ENCODE results near the gene KRTAP12-1.

KRTAP12-1 gene

DNA sequence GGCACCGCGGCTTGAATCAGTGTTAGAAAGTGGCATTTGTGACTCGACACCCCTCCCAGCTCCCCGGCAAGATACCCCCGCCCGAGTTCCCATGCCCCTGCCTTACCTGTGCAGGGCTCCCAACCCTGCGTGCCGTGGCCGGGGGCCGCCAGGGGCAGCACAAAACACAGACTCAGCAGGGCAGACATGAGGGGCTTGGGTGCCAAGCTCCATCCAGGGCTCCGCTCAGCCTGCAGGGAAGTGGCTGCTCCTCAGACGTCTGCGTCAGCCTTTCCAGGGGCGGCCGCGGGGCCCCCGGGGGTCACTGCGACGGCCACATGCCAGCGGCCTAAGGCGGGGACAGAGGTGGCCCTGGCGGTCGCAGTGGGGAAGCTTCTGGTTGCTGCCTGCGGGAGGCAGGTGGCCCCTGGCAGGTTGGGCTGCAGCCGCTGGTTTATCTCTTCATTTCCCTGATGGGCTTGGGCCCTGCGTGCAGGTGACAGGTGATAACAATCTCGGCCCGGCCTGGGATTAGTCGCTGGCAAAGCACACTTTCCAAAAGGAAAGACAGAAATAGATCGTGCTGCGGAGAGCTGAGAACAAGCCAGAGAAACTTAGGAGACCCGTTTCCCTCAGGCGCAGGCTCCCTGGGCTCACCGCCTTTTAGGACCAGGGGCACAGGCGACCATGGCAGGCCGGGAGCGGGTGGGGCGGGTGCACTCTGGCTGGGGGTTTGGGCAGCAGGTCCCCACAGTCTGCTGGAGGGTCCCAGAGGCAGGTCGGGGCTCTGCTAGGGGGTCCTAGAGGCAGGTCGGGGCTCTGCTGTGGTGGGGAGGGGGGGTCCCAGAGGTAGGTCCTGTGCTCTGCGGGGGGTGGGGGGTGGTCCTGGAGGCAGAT lies 29.6 kb upstream of the KRTAP12-1 start, which contains the start of gene TSPEAR:
TSS of gene TSPEAR (minus strand) at position 246 of the 876 bp plus-strand sequence. CDS start at position 188, 58 bp downstream.
- DNase-seq (ENCODE audit: low read depth in 2 of 2) = no peak

DNA sequence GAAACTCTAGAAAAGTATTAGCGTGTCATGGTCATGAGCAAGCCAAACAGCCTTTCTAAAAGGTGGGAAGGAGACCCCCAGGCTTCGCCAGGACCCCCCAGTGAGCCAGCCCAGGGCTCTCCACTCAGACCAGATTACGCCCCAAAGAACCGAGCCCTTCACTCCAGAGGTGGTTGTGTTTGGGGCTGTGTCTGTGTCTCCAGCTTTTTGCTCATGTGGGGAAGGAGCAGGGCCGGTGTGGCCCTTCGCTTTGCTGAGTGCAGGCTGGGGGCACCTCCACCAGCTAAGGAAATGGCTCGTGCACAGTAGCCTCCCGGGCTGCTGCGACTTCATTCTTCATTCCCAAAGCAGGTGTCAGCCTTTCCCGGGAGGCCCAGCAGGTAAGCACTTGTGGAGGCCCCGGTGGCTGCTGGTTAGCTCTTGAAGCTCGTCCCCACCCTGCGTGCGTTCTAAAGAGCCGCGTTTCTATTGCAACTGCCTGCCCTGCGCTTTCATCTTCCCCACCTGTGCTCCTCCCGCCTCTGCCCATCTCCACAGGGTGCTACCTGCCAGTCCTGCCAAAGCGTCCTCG lies 28.9 kb upstream of the KRTAP12-1 start:
- no peak for DNase-seq (ENCODE audit: low read depth in 2 of 2)

DNA sequence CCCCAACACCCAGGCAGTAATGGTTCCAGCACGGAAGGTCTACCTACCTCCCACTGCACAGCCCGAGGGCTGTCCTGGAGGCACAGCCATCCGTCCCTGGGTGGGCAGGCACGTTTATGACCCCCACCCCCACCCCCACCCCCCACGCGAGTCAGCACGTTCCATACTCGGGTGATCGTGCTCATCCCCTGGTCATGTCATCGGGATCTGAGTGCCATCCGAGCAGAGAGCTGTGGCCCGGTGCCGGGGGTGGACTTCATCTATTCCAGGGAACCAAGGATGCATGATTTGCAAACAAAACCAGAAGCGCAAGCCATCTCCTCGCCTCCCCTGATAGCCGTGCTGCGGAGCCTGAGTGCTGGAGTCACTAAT lies 28.3 kb upstream of the KRTAP12-1 start:
- DNase-seq (ENCODE audit: low read depth in 2 of 2) = no peak

DNA sequence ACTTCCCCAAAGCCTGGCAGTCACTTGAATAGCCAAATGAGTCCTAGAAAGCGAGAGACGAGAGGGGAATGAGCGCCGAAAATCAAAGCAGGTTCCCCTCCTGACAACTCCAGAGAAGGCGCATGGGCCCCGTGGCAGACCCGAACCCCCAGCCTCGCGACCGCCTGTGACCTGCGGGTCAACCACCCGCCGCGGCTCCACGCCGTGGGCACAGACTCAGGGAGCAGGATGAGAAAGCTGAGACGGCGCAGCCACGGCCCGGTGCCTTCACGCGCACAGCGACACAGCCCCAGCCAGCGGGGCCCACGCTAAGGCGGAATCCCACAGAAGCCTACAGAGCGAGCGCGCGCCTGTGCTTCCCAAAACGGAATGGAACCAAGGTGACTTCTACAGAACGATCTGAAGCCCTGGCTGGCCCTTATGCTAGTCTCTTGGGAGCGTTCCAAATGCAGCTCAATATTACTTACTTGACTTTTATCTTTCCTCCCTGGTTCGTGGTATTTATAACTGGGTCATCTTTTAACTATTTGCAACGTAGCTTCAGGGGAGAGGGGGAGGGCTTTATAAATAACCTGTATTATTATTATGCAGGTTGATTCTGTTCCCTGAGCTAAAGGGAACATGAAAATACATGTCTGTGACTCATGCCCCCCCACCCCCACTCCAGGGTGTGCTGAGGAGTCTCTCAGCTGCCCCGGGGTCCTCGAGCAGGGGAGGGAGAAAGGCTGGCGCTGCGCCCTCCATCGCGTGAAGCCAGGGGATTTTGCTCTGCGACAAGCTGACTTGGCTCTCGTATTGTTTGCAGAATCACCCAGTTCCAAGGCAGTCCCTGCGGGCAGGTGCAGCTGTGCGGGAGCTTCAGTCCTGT lies 27.7 kb upstream of the KRTAP12-1 start:
- DNase-seq (ENCODE audit: low read depth in 2 of 2) = no peak

DNA sequence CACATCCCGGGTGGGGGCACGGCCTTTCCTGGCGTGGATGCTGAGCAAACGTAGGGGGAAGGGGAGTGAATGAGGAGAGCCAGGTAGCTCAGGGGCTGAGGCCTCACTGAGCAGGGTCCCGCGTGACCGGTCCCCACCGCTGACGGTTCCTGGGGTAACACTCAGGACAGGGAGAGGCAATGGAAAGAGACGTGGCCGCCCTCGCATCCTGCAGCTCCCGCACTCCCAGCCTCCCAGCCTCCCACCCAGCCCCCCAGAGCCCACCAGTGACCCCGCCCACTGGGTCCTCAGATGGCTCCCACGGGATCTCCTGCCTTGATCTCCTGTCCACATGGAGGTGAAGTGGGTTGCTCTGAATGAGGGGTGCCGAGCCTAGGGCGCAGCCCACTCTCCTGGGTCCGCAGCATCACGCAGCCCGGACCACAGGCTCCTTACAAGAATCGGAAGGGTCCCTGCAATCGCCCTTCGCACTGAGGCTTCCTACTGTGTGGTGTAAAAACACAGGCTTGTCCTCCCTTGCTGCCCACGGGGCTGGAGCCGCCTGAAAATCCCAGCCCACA lies 27.0 kb upstream of the KRTAP12-1 start:
- DNase-seq (ENCODE audit: low read depth in 2 of 2) = no peak

DNA sequence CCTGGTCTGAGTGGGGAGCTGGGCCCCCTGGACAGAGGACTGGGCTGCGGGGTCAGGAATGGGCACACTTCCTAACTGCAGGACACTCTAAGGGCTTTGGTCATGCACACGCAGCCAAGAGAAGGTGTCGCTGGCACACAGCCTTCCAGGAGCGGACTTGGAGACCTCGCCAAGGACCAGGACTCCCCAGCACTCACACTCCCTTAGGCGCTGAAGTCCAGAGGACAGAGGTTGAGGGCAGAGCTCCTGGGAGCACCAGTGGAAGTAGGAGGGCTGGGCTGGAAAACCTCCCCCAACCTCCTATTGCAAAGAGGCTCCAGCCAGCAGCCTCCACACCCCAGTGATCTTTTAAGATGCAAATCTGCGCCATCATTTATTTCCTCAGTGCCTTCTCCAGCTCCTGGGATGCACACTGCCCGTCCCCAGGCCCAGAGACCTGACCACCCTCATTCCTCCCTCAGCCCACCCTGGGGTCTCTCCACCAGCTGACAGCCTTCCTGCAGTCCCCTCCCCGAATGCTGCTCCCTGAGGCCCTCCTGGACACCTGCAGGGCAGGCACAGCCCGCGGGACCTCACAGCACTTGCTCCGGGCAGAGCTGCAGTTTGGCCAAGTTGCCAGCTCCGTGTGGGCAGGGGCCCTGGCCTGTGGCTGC lies 26.4 kb upstream of the KRTAP12-1 start:
- DNase-seq (ENCODE audit: low read depth in 2 of 2) = no peak

DNA sequence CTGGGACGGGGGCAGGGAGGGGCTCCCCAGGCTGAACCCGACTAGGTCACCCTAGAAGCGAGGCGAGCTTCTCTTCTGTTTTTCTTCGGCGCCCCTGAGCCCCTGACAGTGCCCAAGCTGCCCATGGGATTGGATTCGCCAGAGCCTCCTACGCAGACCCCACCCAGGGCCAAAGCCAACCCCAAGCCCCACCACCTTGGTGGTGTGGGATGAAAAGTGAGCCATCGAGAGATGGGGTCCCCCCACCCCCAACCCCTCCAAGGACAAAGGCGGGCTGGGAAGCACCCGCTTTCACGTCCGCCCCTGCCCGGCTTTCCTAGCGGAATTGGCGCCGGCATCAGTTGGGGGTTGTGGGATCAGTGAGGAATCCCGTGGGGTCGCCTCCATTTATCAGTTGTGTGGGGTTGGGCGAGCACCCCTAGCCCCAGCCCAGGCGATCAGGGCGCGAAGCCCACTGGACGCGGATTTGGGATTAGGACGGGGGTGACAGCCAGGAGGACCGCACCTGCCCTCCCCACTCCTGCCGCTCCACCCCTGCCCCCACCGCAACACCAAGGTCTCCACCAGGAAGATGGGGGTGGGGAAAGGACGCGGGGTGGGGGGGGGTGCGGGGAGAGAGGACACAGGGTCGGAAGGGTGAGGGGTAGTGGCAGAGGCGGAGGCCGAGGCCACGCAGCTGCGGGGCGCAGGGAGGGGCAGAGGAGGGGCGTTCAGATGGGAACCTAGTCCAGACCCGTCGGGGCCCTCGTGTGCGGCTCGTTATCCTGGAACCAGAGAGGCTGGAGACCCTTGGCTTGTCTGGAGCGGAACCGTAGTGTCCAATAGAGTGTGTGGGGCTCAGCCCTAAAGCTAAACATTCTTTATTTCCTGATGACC lies 25.0 kb upstream of the KRTAP12-1 start:
- no peak for DNase-seq (ENCODE audit: low read depth in 2 of 2)

DNA sequence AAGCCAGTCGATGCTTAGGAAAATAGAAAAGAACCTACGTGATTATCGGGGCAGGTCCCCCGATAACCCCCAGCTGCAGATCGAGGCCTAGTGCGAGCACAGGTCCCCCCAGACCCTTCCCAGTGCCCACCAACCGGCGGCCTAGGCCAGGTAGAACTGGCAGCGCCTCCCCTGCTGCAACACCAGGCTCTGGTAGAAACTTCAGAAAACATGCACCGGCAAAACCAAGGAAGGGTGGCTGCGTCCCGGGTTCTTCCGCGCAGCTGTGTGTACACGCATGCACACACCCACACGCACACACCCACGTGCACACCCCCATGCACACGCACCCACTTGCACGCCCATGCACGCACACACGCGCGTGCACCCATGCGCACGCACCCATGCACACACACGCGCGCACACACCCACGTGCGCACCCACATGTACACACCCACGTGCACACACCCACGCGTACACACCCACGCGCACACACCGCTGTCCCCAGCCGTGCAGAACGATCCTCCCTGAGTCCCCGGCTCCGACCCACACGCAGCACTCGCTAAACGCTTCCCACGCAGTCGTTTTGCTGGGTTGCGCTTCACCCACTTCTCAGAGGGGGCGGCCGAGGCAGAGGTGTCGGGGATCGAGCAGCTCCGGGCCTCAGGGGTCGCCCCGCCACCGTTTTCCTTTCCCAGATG lies 24.2 kb upstream of the KRTAP12-1 start:
- DNase-seq (ENCODE audit: low read depth in 2 of 2) = no peak

DNA sequence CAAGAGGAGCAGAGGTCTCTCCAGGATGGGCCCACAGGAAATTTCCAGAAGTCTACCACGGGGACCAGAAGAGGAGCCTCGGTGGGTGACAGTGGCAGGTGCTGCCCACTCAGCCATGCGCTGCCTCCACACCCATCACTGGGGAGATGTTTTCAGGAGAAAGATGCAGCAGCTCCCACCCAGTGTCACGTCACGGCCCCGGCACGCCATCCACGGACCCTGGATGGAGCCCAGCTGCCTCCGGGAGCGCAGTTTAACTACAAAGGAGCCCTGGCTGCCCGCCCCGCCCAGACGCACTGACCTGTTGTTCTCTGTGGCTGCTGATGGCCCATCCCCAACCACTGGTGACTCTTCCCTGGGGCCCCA lies 22.7 kb upstream of the KRTAP12-1 start:
- no peak for DNase-seq (ENCODE audit: low read depth in 2 of 2)

DNA sequence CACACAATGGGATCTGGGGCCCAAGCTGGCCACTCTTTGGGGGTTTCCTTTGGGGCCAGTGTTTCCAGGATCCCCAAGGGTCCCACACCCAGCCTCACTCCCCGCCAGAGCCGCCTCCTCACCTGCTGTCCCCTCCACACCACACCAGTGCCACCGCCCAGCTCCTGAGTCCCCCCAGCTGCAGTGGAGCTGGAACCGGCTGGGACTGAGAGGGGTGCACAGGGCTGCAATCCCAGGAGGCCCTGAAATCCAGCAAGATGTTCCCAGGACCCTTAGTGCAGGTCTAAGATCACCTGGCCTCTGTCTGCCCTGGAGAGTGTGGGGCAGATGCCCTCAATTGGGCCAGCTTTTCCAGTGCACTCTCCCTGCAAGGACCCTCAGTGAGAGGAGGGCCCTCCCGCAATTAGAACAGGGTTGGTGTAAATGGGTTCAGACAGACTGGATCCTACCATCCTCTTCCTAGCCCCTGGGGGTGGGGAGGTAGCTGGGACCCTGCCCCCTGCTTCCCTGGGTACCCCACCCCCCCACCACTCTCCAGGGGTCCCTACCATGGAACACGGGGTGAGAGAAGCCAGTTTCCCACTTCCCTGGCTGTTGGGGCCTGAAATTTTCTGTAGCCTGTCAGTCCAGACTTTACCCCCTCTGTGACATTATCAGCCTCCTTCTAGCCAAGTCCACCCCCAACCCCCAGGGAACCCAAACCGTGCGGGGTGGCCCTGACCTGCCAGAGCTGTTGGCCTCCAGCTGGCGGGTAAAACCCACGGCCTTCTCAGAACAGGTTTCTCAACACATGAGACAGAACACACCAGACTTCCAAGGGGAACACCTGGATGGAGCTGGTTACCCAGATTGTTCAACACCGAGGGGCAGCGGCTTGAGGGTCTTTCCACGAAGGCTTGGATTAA lies 22.0 kb upstream of the KRTAP12-1 start:
- DNase-seq (ENCODE audit: low read depth in 2 of 2) = no peak

DNA sequence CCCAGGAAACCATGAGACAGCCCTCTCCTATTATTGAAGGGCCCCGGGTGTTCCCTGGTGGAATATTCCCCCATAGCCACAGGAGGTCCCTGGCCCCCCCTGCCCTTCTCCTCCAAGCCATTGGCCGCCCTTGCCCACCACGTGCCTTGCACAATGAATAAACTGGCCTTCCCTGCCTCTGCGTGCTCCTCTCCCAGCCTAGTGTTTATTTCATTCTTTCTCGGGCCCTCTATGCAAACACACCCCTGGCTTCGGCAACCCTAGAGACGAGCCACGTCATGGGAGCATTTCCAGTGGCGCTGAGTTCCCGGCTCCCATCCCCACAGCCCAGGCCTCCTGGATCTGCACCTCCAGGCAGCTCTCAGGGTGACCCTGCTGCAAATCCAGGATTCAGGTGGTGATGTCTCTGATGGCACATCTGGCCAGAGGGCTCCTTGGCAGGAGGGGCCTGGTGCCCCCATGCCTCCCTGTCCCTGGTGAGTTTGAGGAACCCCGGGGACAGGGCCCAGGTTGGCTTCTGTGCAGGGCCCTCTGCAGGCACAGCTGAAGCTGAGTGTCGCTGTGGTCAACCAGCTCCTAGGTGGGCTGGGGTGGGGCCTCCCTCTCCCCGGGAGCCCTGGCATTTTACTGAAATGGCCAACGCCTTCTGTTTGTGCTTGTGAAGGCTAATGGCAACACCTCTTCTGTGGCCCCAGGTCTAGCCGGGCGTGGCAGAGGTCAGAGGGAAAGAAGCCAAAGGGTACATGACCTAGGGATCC lies 21.2 kb upstream of the KRTAP12-1 start:
- no peak for DNase-seq (ENCODE audit: low read depth in 2 of 2)

DNA sequence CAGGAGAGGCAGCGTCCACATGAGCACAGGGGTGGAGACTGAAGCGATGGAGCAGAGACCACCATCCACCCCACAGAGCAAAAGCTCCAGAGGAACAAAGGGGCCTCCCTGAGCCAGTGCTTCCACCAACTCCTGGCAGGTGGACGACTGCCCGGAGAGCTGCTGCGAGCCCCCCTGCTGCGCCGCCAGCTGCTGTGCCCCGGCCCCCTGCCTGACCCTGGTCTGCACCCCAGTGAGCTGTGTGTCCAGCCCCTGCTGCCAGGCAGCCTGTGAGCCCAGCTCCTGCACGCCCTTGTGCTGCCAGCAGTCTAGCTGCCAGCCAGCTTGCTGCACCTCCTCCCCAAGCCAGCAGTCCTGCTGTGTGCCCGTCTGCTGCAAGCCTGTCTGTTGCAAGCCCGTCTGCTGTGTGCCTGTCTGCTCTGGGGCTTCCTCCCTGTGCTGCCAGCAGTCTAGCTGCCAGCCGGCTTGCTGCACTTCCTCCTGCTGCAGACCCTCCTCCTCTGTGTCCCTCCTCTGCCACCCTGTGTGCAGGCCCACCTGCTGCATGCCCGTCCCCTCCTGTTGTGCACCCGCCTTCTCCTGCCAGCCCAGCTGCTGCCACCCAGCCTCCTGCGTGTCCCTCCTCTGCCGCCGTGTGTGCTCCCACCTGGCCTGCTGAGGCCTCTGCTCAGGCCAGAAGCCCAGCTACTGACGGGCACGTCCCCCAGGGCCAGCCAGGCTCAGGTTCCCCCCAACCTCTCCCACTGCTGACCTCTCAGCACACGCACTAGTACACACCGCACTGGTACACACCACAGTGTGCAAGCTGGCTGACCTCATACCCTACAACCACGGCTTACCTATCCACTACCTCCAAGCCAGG lies 20.4 kb upstream of the KRTAP12-1 start:
- no peak for DNase-seq (ENCODE audit: low read depth in 2 of 2)

DNA sequence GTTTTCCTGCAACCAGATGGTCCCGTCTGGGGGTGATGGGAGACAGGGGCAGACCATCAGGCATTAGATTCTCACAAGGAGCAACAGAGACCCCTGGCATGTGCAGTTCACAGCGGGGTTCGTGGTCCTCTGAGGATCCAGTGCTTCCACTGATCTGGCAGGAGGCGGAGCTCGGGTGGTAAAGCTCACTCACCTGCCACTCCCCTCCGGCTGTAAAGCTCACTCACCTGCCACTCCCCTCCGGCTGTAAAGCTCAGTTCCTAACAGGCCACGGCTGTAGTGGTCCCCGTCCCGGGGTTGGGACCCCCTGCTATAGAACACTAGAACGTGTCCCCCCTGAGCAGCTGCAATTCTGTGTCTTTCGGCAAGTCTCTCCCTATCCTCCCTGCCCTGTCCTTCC lies 19.6 kb upstream of the KRTAP12-1 start:
- no peak for DNase-seq (ENCODE audit: low read depth in 2 of 2)

DNA sequence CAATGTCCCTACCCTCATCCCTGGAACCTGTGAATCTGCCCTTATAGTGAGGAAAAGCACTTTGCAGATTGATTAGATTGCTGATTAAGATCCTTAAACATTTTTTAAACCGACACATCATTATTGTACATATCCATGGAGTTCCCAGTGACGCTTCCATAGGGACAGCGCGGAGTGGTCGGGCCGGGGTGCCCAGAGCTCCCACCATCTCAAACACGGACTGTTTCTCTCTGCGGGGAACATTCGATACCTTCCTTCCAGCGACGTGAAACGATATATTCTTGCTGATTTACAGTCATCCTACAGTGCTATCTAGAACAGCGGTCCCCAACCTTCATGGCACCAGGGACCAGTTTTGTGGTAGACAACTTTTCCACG lies 19.0 kb upstream of the KRTAP12-1 start:
- no peak for DNase-seq (ENCODE audit: low read depth in 2 of 2)

DNA sequence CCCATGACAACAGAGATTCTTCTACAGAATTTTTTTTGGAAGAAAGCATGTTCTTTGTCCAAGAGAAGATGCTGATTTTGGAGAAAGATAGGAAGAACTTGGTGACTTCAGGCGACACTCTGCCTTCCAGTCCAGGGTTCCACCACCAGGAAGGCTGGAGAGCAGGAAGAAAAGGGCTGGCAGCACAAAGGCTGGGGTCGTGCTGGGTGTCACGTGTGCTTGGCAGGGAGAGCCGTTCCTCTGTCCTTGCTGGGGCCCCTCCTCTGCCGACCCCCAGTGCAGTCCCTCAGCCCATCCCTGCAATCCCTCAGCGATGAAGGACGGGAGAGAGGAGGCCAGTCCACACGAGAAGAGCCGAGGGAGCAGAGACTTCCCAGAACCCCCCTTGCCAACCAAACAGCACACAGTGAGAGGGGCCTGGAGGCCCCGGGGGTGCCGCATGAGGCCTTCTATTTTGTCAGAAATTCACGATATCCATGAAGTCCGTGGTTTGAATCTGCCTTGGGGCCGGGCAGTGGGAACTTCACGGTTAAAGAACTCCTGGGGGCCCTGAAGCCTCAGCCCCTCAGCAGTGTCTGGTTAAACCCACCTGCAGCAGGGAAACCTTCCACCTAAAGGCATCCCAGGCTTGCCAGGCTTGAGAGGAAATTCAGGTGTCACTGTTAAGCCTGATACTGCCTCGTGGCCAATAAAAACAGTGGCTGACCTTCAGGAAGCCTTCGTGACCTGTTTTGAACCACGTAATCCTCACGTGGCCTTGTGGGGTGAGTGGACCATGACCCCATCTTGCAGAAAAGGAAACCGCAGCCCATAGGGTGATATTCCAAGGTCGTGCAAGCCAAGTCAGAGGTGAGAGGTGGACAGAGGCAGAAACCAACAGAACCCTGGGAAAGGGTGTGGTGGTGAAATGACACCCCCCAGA lies 18.4 kb upstream of the KRTAP12-1 start:
- DNase-seq (ENCODE audit: low read depth in 2 of 2) = no peak

DNA sequence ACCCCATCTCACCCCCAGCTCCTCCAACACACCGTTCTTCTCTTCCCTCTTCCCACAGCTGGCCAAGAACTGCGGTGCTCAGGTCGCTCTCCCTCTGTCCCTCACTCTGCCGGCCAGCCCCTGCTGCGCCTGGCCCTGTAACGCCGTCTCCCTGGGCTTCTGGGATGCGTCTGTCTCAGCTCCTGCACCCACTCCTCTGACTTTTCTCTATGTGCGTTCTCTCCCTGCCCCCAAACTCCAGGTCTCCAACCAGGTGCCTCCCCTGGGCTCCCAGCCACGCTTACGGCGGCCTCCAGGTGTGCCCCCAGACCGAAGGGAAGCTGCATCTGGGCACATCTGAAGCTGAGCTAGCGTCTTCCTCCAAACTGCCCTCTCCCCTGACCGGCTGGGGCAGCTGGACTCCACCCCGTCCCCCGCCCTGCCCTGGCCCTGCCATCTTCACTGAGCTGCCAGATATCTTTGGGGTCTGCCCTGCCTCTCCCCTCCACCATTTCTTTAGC lies 17.6 kb upstream of the KRTAP12-1 start:
- no peak for DNase-seq (ENCODE audit: low read depth in 2 of 2)
